ENCODE data around the gene ATL1. TPM values are rescaled to one million over a fixed set of nuclear protein-coding genes. Genes with fewer than 3 reads are reported as not detected.

ATL1 gene
- total and polyA plus RNA-seq, 2 of the 13 experiments (the other 11 are each of a cell fraction or from before 2014, with no cell fraction given), result 0.60 to 0.65 TPM

- TF ChIP-seq, protein P1, sequence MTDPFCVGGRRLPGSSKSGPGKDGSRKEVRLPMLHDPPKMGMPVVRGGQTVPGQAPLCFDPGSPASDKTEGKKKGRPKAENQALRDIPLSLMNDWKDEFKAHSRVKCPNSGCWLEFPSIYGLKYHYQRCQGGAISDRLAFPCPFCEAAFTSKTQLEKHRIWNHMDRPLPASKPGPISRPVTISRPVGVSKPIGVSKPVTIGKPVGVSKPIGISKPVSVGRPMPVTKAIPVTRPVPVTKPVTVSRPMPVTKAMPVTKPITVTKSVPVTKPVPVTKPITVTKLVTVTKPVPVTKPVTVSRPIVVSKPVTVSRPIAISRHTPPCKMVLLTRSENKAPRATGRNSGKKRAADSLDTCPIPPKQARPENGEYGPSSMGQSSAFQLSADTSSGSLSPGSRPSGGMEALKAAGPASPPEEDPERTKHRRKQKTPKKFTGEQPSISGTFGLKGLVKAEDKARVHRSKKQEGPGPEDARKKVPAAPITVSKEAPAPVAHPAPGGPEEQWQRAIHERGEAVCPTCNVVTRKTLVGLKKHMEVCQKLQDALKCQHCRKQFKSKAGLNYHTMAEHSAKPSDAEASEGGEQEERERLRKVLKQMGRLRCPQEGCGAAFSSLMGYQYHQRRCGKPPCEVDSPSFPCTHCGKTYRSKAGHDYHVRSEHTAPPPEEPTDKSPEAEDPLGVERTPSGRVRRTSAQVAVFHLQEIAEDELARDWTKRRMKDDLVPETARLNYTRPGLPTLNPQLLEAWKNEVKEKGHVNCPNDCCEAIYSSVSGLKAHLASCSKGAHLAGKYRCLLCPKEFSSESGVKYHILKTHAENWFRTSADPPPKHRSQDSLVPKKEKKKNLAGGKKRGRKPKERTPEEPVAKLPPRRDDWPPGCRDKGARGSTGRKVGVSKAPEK (CRISPR knock-in tag; IDR thresholded peaks at IDR 0.05; ENCODE audit: borderline replicate concordance), result 0 out of 2 replicates have a peak, but pooled peaks have one; percentile 38
- TF ChIP-seq CREM (IDR thresholded peaks at IDR 0.05) (no peak), CREM (CRISPR knock-in tag; IDR thresholded peaks at IDR 0.05) (no peak; the same call in 1 of the 2 replicates), ARID4A (CRISPR knock-in tag; IDR thresholded peaks at IDR 0.05; ENCODE audit: borderline replicate concordance) (peak; percentile 84), NR2F6 (IDR thresholded peaks at IDR 0.05) (no peak), NR2F6 (CRISPR knock-in tag; IDR thresholded peaks at IDR 0.05) (0 out of 2 replicates have a peak, but pooled peaks have one; percentile 5), ELF1 (CRISPR knock-in tag; IDR thresholded peaks at IDR 0.05) (peak; percentile 12), ZC3H13 (CRISPR knock-in tag; IDR thresholded peaks at IDR 0.05) (0 out of 2 replicates have a peak, but pooled peaks have one; percentile 36), ZNF256 (CRISPR knock-in tag; conservative IDR thresholded peaks at IDR 0.05) (no peak), MYC (CRISPR knock-in tag; IDR thresholded peaks at IDR 0.05; ENCODE audit: borderline replicate concordance) (peak; percentile 95), DBP (CRISPR knock-in tag; IDR thresholded peaks at IDR 0.05; ENCODE audit: not compliant biosample characterization) (no peak), THYN1 (CRISPR knock-in tag; IDR thresholded peaks at IDR 0.05; ENCODE audit: borderline replicate concordance, low read depth) (0 out of 2 replicates have a peak, but pooled peaks have one; percentile 71)
- TF ChIP-seq, protein P2, sequence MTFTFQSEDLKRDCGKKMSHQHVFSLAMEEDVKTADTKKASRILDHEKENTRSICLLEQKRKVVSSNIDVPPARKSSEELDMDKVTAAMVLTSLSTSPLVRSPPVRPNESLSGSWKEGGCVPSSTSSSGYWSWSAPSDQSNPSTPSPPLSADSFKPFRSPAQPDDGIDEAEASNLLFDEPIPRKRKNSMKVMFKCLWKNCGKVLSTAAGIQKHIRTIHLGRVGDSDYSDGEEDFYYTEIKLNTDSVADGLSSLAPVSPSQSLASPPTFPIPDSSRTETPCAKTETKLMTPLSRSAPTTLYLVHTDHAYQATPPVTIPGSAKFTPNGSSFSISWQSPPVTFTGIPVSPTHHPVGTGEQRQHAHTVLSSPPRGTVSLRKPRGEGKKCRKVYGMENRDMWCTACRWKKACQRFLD (CRISPR knock-in tag; IDR thresholded peaks at IDR 0.05; ENCODE audit: borderline replicate concordance), result no peak; the same call in 1 of the 2 replicates
- TF ChIP-seq, protein P3, sequence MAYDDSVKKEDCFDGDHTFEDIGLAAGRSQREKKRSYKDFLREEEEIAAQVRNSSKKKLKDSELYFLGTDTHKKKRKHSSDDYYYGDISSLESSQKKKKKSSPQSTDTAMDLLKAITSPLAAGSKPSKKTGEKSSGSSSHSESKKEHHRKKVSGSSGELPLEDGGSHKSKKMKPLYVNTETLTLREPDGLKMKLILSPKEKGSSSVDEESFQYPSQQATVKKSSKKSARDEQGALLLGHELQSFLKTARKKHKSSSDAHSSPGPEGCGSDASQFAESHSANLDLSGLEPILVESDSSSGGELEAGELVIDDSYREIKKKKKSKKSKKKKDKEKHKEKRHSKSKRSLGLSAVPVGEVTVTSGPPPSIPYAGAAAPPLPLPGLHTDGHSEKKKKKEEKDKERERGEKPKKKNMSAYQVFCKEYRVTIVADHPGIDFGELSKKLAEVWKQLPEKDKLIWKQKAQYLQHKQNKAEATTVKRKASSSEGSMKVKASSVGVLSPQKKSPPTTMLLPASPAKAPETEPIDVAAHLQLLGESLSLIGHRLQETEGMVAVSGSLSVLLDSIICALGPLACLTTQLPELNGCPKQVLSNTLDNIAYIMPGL (CRISPR knock-in tag; IDR thresholded peaks at IDR 0.05; ENCODE audit: borderline replicate concordance in 1 of 2, low read depth in 1 of 2), result peak; percentile 94 to 96
- TF ChIP-seq, protein P4, sequence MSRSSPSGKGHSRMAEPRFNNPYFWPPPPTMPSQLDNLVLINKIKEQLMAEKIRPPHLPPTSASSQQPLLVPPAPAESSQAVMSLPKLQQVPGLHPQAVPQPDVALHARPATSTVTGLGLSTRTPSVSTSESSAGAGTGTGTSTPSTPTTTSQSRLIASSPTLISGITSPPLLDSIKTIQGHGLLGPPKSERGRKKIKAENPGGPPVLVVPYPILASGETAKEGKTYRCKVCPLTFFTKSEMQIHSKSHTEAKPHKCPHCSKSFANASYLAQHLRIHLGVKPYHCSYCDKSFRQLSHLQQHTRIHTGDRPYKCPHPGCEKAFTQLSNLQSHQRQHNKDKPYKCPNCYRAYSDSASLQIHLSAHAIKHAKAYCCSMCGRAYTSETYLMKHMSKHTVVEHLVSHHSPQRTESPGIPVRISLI (CRISPR knock-in tag; IDR thresholded peaks at IDR 0.05; ENCODE audit: borderline replicate concordance), result 0 out of 2 replicates have a peak, but pooled peaks have one; percentile 19
Observed at GRCh38 chr14:50532502-50533240, 27.3 kb upstream of the ATL1 start, which contains the start of gene MAP4K5 (continued).

Data from HepG2 (cell line).